Effector memory CD4-positive, alpha-beta T cell (primary cell): ENCODE measurements around the gene HNF1B.
"Not testable (repeated sequence)": the region's sequence is repeated elsewhere in the genome, so short reads cannot be mapped to it uniquely, and the experiment has no call there.

Source experiments
- DNase-seq, 3 donors: peaks; one replicate each; pipeline ENCODE4 v3.0.0-alpha.2; 2020
- H3K27ac ChIP-seq: 2 replicates; pipeline ENCODE4 v1.7.0; 2013; ENCODE audit warnings: mild to moderate bottlenecking, low read length, moderate library complexity; ENCODE audit not compliant: insufficient read depth, poor library complexity, severe bottlenecking
- H3K27me3 ChIP-seq: replicated peaks from 2 replicates; pipeline ENCODE4 v1.7.0; 2013; ENCODE audit warnings: mild to moderate bottlenecking, low read length; ENCODE audit not compliant: insufficient read depth, control insufficient read depth, poor library complexity, severe bottlenecking
- H3K36me3 ChIP-seq: 2 replicates; pipeline ENCODE4 v1.7.0; 2013; ENCODE audit warnings: mild to moderate bottlenecking, low read length, moderate library complexity; ENCODE audit not compliant: control insufficient read depth, insufficient read depth
- H3K4me1 ChIP-seq: 2 replicates; pipeline ENCODE4 v1.7.0; 2013; ENCODE audit warnings: low read length, mild to moderate bottlenecking; ENCODE audit not compliant: control insufficient read depth, insufficient read depth, poor library complexity, severe bottlenecking
- H3K4me3 ChIP-seq: 2 replicates; pipeline ENCODE4 v1.7.0; 2013; ENCODE audit warnings: low read length, low read depth, mild to moderate bottlenecking; ENCODE audit not compliant: insufficient read depth, poor library complexity, severe bottlenecking
- H3K9me3 ChIP-seq: 2 replicates; pipeline ENCODE4 v1.7.0; 2013; ENCODE audit warnings: mild to moderate bottlenecking, low read length, moderate library complexity; ENCODE audit not compliant: control insufficient read depth

Gene HNF1B

GRCh38 chr17:37679995-37680394 is 64.9 kb downstream of the HNF1B start:
- H3K27ac ChIP-seq, H3K36me3 ChIP-seq, DNase-seq, H3K4me3 ChIP-seq, H3K27me3 ChIP-seq, H3K4me1 ChIP-seq, H3K9me3 ChIP-seq: not testable (repeated sequence)

- H3K9me3 ChIP-seq = no peaks in the 10 kb centered on the region
- no peaks in the 10 kb centered on the region for H3K4me1 ChIP-seq
- H3K36me3 ChIP-seq = no peaks in the 10 kb centered on the region
- H3K4me3 ChIP-seq = no peak overlapping the region
- H3K27ac ChIP-seq = no peak overlapping the region
- DNase-seq = no peak
- peaks cover 3% of the 10 kb centered on the region for H3K27me3 ChIP-seq
Observed at GRCh38 chr17:37678036-37678435, 66.8 kb downstream of the HNF1B start.

GRCh38 chr17:37677021-37677420 is 67.8 kb downstream of the HNF1B start:
- Histone ChIP-seq H3K4me1 (no peaks in the 10 kb centered on the region), H3K27ac (no peak overlapping the region), H3K9me3 (no peaks in the 10 kb centered on the region), H3K4me3 (no peak overlapping the region), H3K36me3 (no peaks in the 10 kb centered on the region), H3K27me3 (peaks cover 3% of the 10 kb centered on the region)
- no peak for DNase-seq

GRCh38 chr17:37676115-37676925 is 68.5 kb downstream of the HNF1B start:
- DNase-seq = no peak
- H3K4me3 ChIP-seq = no peak overlapping the region
- no peak overlapping the region for H3K27ac ChIP-seq
- no peaks in the 10 kb centered on the region for H3K4me1 ChIP-seq
- no peaks in the 10 kb centered on the region for H3K36me3 ChIP-seq
- H3K27me3 ChIP-seq = peaks cover 3% of the 10 kb centered on the region
- H3K9me3 ChIP-seq = no peaks in the 10 kb centered on the region

- Histone ChIP-seq H3K27ac (no peak overlapping the region), H3K4me3 (no peak overlapping the region), H3K9me3 (no peaks in the 10 kb centered on the region), H3K4me1 (no peaks in the 10 kb centered on the region), H3K36me3 (no peaks in the 10 kb centered on the region), H3K27me3 (peaks cover 3% of the 10 kb centered on the region)
- DNase-seq = no peak
Observed at GRCh38 chr17:37674511-37674910, 70.3 kb downstream of the HNF1B start.

- H3K27me3 ChIP-seq = peaks cover 3% of the 10 kb centered on the region
- no peaks in the 10 kb centered on the region for H3K4me1 ChIP-seq
- no peak overlapping the region for H3K4me3 ChIP-seq
- no peaks in the 10 kb centered on the region for H3K36me3 ChIP-seq
- no peak overlapping the region for H3K27ac ChIP-seq
- DNase-seq = no peak
- no peaks in the 10 kb centered on the region for H3K9me3 ChIP-seq
Observed at GRCh38 chr17:37673386-37673785, 71.5 kb downstream of the HNF1B start.

GRCh38 chr17:37672548-37673078 is 72.2 kb downstream of the HNF1B start:
- Histone ChIP-seq H3K27me3 (peaks cover 3% of the 10 kb centered on the region), H3K27ac (no peak overlapping the region), H3K9me3 (no peaks in the 10 kb centered on the region), H3K4me3 (no peak overlapping the region), H3K4me1 (no peaks in the 10 kb centered on the region), H3K36me3 (no peaks in the 10 kb centered on the region)
- DNase-seq = no peak

- H3K27me3 ChIP-seq = peaks cover 3% of the 10 kb centered on the region
- no peaks in the 10 kb centered on the region for H3K4me1 ChIP-seq
- H3K9me3 ChIP-seq = no peaks in the 10 kb centered on the region
- H3K4me3 ChIP-seq = no peak overlapping the region
- H3K36me3 ChIP-seq = no peaks in the 10 kb centered on the region
- no peak for DNase-seq
- H3K27ac ChIP-seq = no peak overlapping the region
Observed at GRCh38 chr17:37671824-37672547, 72.9 kb downstream of the HNF1B start.

- Histone ChIP-seq H3K4me3 (no peak overlapping the region), H3K27ac (no peak overlapping the region), H3K27me3 (peaks cover 3% of the 10 kb centered on the region), H3K36me3 (no peaks in the 10 kb centered on the region), H3K4me1 (no peaks in the 10 kb centered on the region), H3K9me3 (no peaks in the 10 kb centered on the region)
- no peak for DNase-seq
Observed at GRCh38 chr17:37671028-37671823, 73.6 kb downstream of the HNF1B start.
